Activated T-helper 9 cell treated with anti-CD3 and anti-CD28 coated beads, Interleukin-2, amount 50 U/mL, for 16 hours (primary cell): ENCODE results near the gene VCX.
"Not testable (repeated sequence)": the region's sequence is repeated elsewhere in the genome, so short reads cannot be mapped to it uniquely, and the experiment has no call there.

Source experiments
- DNase-seq: peaks from one replicate; pipeline ENCODE4 v3.0.0-alpha.2; 2020; ENCODE audit warnings: low read depth

The VCX gene

GRCh38 chrX:7842871-7843270 is at the start of gene VCX:
Gene VCX, plus strand, starts transcription at chrX:7843171. Its CDS starts 33 bp downstream, at chrX:7843204.
- not testable (repeated sequence) for DNase-seq

GRCh38 chrX:7798327-7798726 is 44.6 kb upstream of the VCX start:
- no peak for DNase-seq

GRCh38 chrX:7801711-7802110 is 41.3 kb upstream of the VCX start:
- no peak for DNase-seq

GRCh38 chrX:7815166-7815805 is 27.7 kb upstream of the VCX start:
- DNase-seq = no peak

- no peak for DNase-seq
Observed at GRCh38 chrX:7828594-7828993, 14.4 kb upstream of the VCX start.

- DNase-seq = no peak
Observed at GRCh38 chrX:7841084-7841805, 1.7 kb upstream of the VCX start.

GRCh38 chrX:7852166-7852565 is 9.2 kb downstream of the VCX start:
- DNase-seq = no peak

- DNase-seq = no peak
Observed at GRCh38 chrX:7872042-7872441, 29.1 kb downstream of the VCX start.

GRCh38 chrX:7876957-7877356 is 34.0 kb downstream of the VCX start:
- no peak for DNase-seq

- no peak for DNase-seq
Observed at GRCh38 chrX:7889135-7889534, 46.2 kb downstream of the VCX start.

- no peak for DNase-seq
Observed at GRCh38 chrX:7889680-7890079, 46.7 kb downstream of the VCX start.

GRCh38 chrX:7891928-7892327 is 49.0 kb downstream of the VCX start:
- DNase-seq = no peak
